ENCODE results near the gene GLDC. TPM values are rescaled to one million over a fixed set of nuclear protein-coding genes. Genes with fewer than 3 reads are reported as not detected.

The GLDC gene
- total RNA-seq, 2 experiments from 2014 or later, result not detected

DNA sequence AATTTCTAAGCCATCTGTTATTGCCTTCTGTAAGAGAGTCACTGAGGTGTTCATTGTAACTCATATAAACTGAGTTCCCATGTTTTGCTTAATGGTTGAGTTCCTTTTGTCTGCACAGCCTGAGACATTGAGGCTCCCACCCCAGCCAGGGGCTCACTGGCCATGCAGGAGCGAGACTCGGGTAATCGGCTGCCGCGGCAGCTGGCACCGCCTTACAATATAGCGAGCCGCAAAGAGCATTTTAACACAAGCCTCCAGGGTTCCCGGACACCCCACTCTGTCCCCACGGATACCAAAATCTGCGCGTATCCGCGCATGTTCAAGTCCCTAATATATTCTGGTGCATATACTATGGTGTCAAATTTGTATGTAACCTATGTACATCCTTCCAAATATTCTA lies 24.4 kb upstream of the GLDC start:
- H3K4me2 ChIP-seq (ENCODE audit: low read length), result no peak overlapping the region
- H3K4me1 ChIP-seq (ENCODE audit: insufficient read depth, low read length, poor library complexity, severe bottlenecking), result no peaks in the 10 kb centered on the region
- ChIA-PET CTCF (ENCODE audit: unreplicated experiment) (no interaction called here), POLR2A (no interaction called here)
- no peak overlapping the region for H3K4me3 ChIP-seq (ENCODE audit: low read depth, low read length, poor library complexity, severe bottlenecking)
- BruUV-seq (replicated peaks), result no TSS peak
- no peaks in the 10 kb centered on the region for H3K36me3 ChIP-seq (ENCODE audit: insufficient read depth, low read length)
- H3K9me3 ChIP-seq (ENCODE audit: low read length), result no peaks in the 10 kb centered on the region
- H4K20me1 ChIP-seq (ENCODE audit: insufficient read depth, low read length), result no peaks in the 10 kb centered on the region
- H3K9me2 ChIP-seq (ENCODE audit: insufficient read depth, low read length), result no peaks in the 10 kb centered on the region
- H2AFZ ChIP-seq (ENCODE audit: low read length), result no peak overlapping the region
- DNase-seq (ENCODE audit: low spot score), result no peak
- TF ChIP-seq EZH2phosphoT487 (IDR thresholded peaks at IDR 0.05; ENCODE audit: borderline replicate concordance, low read depth, low read length), result no peak
- TF ChIP-seq, protein P1, sequence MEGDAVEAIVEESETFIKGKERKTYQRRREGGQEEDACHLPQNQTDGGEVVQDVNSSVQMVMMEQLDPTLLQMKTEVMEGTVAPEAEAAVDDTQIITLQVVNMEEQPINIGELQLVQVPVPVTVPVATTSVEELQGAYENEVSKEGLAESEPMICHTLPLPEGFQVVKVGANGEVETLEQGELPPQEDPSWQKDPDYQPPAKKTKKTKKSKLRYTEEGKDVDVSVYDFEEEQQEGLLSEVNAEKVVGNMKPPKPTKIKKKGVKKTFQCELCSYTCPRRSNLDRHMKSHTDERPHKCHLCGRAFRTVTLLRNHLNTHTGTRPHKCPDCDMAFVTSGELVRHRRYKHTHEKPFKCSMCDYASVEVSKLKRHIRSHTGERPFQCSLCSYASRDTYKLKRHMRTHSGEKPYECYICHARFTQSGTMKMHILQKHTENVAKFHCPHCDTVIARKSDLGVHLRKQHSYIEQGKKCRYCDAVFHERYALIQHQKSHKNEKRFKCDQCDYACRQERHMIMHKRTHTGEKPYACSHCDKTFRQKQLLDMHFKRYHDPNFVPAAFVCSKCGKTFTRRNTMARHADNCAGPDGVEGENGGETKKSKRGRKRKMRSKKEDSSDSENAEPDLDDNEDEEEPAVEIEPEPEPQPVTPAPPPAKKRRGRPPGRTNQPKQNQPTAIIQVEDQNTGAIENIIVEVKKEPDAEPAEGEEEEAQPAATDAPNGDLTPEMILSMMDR (conservative IDR thresholded peaks at IDR 0.05; ENCODE audit: low read length), result no peak
- H3K27ac ChIP-seq (ENCODE audit: low read depth, low read length, poor library complexity, severe bottlenecking), result no peak overlapping the region
- H3K79me2 ChIP-seq (ENCODE audit: insufficient read depth, low read depth, low read length), result no peaks in the 10 kb centered on the region
- intact Hi-C loops (cut with micrococcal nuclease; ENCODE audit: unreplicated experiment), result no loop called here

DNA sequence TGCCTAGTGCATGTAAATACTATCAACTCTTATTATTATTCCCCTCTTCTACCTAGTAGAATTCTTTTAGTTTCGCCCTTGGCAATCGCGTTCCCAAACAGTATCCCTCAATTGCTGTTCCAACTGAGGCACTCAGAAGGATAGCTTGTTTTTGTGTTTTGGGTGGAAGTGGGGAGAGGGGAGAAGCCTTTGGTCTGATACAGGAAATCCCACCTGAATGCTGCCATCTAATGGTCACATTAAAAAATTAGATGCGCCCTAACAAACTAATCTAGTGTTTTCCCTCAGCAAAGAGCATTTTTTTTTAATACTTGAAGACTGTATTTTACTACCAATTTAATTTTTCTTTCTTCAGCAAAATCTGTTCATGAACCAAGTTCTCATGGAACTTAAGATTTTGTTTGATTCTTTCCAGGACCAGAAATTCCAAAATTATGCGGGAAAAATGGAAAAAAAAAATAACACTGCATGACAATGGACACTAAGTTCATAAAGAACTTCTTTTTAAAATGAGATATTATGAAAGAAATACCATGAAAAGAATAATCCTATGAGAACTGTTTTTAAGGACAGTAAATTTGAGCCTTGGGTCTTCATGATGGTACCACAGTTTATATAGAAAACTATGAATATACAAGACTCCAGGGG lies 22.2 kb upstream of the GLDC start:
- no peak overlapping the region for H3K4me3 ChIP-seq (ENCODE audit: low read depth, low read length, poor library complexity, severe bottlenecking)
- H3K27ac ChIP-seq (ENCODE audit: low read depth, low read length, poor library complexity, severe bottlenecking), result no peak overlapping the region
- no peak overlapping the region for H3K4me2 ChIP-seq (ENCODE audit: low read length)
- no peaks in the 10 kb centered on the region for H3K79me2 ChIP-seq (ENCODE audit: insufficient read depth, low read depth, low read length)
- ChIA-PET CTCF (ENCODE audit: unreplicated experiment) (no interaction called here), POLR2A (interaction anchor here (0.8 to 1.1 kb wide), 3 partner anchors 14 to 76 kb away, joined by 3 to 6 read pairs (median 3); no protein-coding TSS in a partner anchor)
- H4K20me1 ChIP-seq (ENCODE audit: insufficient read depth, low read length), result no peaks in the 10 kb centered on the region
- no peaks in the 10 kb centered on the region for H3K9me3 ChIP-seq (ENCODE audit: low read length)
- no peaks in the 10 kb centered on the region for H3K9me2 ChIP-seq (ENCODE audit: insufficient read depth, low read length)
- DNase-seq (ENCODE audit: low spot score), result peak; percentile 55
- no peaks in the 10 kb centered on the region for H3K4me1 ChIP-seq (ENCODE audit: insufficient read depth, low read length, poor library complexity, severe bottlenecking)
- BruUV-seq (replicated peaks), result no TSS peak
- intact Hi-C loops (cut with micrococcal nuclease; ENCODE audit: unreplicated experiment), result loop anchor here (1.0 kb wide), 2 partner anchors 82 to 313 kb away; no protein-coding TSS in a partner anchor
- TF ChIP-seq EZH2phosphoT487 (IDR thresholded peaks at IDR 0.05; ENCODE audit: borderline replicate concordance, low read depth, low read length), result no peak
- TF ChIP-seq, protein P1 (conservative IDR thresholded peaks at IDR 0.05; ENCODE audit: low read length), result peak; percentile 92
- no peak overlapping the region for H2AFZ ChIP-seq (ENCODE audit: low read length)
- no peaks in the 10 kb centered on the region for H3K36me3 ChIP-seq (ENCODE audit: insufficient read depth, low read length)

DNA sequence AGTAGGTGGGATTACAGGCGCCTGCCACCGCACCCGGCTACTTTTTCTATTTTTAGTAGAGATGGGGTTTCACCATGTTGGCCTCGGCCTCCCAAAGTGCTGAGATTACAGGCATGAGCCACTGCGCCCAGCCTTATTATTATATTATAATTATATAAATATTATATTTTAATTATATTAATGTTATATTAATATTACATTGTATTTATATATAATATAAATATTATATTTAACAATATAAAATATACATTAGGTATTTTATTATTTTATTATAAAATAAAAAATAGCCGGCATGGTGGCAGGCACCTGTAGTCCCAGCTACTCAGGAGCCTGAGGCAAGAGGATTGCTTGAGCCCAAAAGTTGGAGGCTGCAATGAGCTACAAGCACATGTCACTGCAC lies 21.6 kb upstream of the GLDC start:
- no TSS peak for BruUV-seq (replicated peaks)
- Histone ChIP-seq H2AFZ (ENCODE audit: low read length) (no peak overlapping the region), H3K4me2 (ENCODE audit: low read length) (no peak overlapping the region), H3K9me2 (ENCODE audit: insufficient read depth, low read length) (no peaks in the 10 kb centered on the region), H3K4me3 (ENCODE audit: low read depth, low read length, poor library complexity, severe bottlenecking) (no peak overlapping the region), H3K36me3 (ENCODE audit: insufficient read depth, low read length) (no peaks in the 10 kb centered on the region), H3K4me1 (ENCODE audit: insufficient read depth, low read length, poor library complexity, severe bottlenecking) (no peaks in the 10 kb centered on the region), H3K9me3 (ENCODE audit: low read length) (no peaks in the 10 kb centered on the region), H3K27ac (ENCODE audit: low read depth, low read length, poor library complexity, severe bottlenecking) (no peak overlapping the region), H3K79me2 (ENCODE audit: insufficient read depth, low read depth, low read length) (no peaks in the 10 kb centered on the region), H4K20me1 (ENCODE audit: insufficient read depth, low read length) (no peaks in the 10 kb centered on the region)
- intact Hi-C loops (cut with micrococcal nuclease; ENCODE audit: unreplicated experiment), result loop anchor here (1.0 kb wide), 2 partner anchors 82 to 313 kb away; no protein-coding TSS in a partner anchor
- POLR2A ChIA-PET, result interaction anchor here (0.8 to 1.1 kb wide), 3 partner anchors 15 to 76 kb away, joined by 3 to 6 read pairs (median 3); no protein-coding TSS in a partner anchor
- no peak for TF ChIP-seq EZH2phosphoT487 (IDR thresholded peaks at IDR 0.05; ENCODE audit: borderline replicate concordance, low read depth, low read length)
- TF ChIP-seq, protein P1 (conservative IDR thresholded peaks at IDR 0.05; ENCODE audit: low read length), result no peak
- CTCF ChIA-PET (ENCODE audit: unreplicated experiment), result no interaction called here
- no peak for DNase-seq (ENCODE audit: low spot score)

Data from OCI-LY7 (cell line).